ENCODE results near the gene CFAP20DC. TPM values are rescaled to one million over a fixed set of nuclear protein-coding genes. Genes with fewer than 3 reads are reported as not detected.

Gene CFAP20DC
- total RNA-seq, 2 donors from 2014 or later, result 0.33 to 1.0 TPM

GRCh38 chr3:58965865-58966264, 84.0 kb downstream of the CFAP20DC start:
- H3K27me3 ChIP-seq, result no peaks in the 10 kb centered on the region
- no peaks in the 10 kb centered on the region for H3K4me1 ChIP-seq
- no peak overlapping the region for H3K4me3 ChIP-seq
- TF ChIP-seq CTCF (IDR thresholded peaks at IDR 0.05), result no peak
- TF ChIP-seq POLR2A (IDR thresholded peaks at IDR 0.05), result no peak
- no peak overlapping the region for H3K27ac ChIP-seq
- no peak for ATAC-seq
- no peaks in the 10 kb centered on the region for H3K9me3 ChIP-seq
- 47 to 56% methylated on average over 2 of the region's 2 CpGs for WGBS, 2 donors
- intact Hi-C loops (cut with DNase I), result no loop called here
- H3K36me3 ChIP-seq (replicated peaks in 1 of 2; ENCODE audit: insufficient read depth in 1 of 2, low read depth in 2 of 2), result no peaks in the 10 kb centered on the region
- DNase-seq, result no peak

GRCh38 chr3:58963928-58964503, 85.8 kb downstream of the CFAP20DC start:
- Histone ChIP-seq H3K4me3 (no peak overlapping the region), H3K9me3 (no peaks in the 10 kb centered on the region), H3K27ac (no peak overlapping the region), H3K36me3 (replicated peaks in 1 of 2; ENCODE audit: insufficient read depth in 1 of 2, low read depth in 2 of 2) (no peaks in the 10 kb centered on the region), H3K27me3 (no peaks in the 10 kb centered on the region), H3K4me1 (no peaks in the 10 kb centered on the region)
- 24 to 37% methylated on average over 2 of the region's 2 CpGs for WGBS, 2 donors
- TF ChIP-seq CTCF (IDR thresholded peaks at IDR 0.05) (no peak), POLR2A (IDR thresholded peaks at IDR 0.05) (no peak)
- intact Hi-C loops (cut with DNase I), result no loop called here
- ATAC-seq (no peak), DNase-seq (peak in 1 of 4 donors; percentile 5)

GRCh38 chr3:58962816-58963215, 87.0 kb downstream of the CFAP20DC start:
- H3K4me3 ChIP-seq, result no peak overlapping the region
- H3K36me3 ChIP-seq (replicated peaks in 1 of 2; ENCODE audit: insufficient read depth in 1 of 2, low read depth in 2 of 2), result no peaks in the 10 kb centered on the region
- no peak overlapping the region for H3K27ac ChIP-seq
- WGBS, 2 donors, result 93 to 97% methylated on average over 3 of the region's 3 CpGs
- no peak for ATAC-seq
- TF ChIP-seq POLR2A (IDR thresholded peaks at IDR 0.05) (no peak), CTCF (IDR thresholded peaks at IDR 0.05) (no peak)
- DNase-seq, result no peak
- no peaks in the 10 kb centered on the region for H3K27me3 ChIP-seq
- intact Hi-C loops (cut with DNase I), result no loop called here
- no peaks in the 10 kb centered on the region for H3K9me3 ChIP-seq
- H3K4me1 ChIP-seq, result no peaks in the 10 kb centered on the region

DNA sequence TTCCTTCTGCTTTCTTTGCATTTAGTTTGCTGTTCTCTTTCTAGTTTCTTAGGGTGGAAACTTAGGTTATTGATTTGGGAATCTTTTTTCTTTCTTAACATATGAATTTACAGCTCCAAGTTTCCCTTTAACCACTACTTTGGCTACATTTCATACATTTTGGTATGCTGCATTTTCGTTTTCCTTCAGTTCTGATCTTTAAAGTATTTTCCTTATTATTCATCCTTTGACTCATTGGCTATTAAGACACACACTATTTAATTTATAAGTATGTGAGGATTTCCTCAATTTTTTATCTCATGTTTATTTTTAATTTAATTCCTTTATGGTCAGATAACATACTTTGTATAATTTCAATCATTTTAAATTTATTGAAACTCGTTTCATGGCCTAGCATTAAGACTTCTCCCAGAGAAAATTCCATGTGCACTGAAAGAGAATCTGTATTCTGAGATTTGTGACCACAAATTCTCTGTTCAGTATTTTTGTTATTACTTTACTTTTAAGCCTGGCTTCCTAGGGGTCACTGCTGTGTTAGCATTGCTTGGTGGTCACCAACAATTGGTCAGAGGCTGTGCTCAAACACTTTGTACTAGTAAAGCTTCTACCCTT, 87.7 kb downstream of the CFAP20DC start:
- no peak overlapping the region for H3K4me3 ChIP-seq
- H3K27ac ChIP-seq, result no peak overlapping the region
- no peaks in the 10 kb centered on the region for H3K27me3 ChIP-seq
- ATAC-seq (no peak), DNase-seq (no peak)
- no peaks in the 10 kb centered on the region for H3K9me3 ChIP-seq
- intact Hi-C loops (cut with DNase I), result no loop called here
- H3K4me1 ChIP-seq, result no peaks in the 10 kb centered on the region
- whole genome bisulfite sequencing, 2 donors, result 68 to 74% methylated on average over 2 of the region's 2 CpGs
- no peak for TF ChIP-seq CTCF (IDR thresholded peaks at IDR 0.05)
- no peak for TF ChIP-seq POLR2A (IDR thresholded peaks at IDR 0.05)
- no peaks in the 10 kb centered on the region for H3K36me3 ChIP-seq (replicated peaks in 1 of 2; ENCODE audit: insufficient read depth in 1 of 2, low read depth in 2 of 2)

DNA sequence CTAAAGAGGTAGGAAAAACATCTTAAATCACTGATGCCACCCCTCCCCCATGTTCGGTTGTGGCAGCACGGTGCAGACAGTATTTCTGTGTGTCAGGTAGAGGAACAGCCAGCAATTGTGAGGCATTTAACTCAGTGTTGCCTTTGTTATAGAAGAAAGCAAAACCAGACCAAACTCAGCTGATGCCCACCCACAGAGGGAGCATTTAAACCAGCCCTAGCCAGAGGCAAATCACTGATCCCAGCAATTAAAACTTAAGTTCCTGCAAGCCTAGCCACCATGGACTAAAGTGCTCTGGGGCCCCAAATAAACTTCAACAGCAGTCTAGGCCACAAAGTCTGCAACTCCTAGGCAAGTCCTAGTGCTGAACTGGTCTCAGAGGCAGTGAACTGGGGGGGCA, 94.5 kb downstream of the CFAP20DC start:
- TF ChIP-seq CTCF (IDR thresholded peaks at IDR 0.05), result no peak
- TF ChIP-seq POLR2A (IDR thresholded peaks at IDR 0.05), result no peak
- Histone ChIP-seq H3K36me3 (replicated peaks in 1 of 2; ENCODE audit: insufficient read depth in 1 of 2, low read depth in 2 of 2) (no peaks in the 10 kb centered on the region), H3K4me1 (no peaks in the 10 kb centered on the region), H3K9me3 (no peaks in the 10 kb centered on the region), H3K27me3 (no peaks in the 10 kb centered on the region), H3K4me3 (no peak overlapping the region), H3K27ac (no peak overlapping the region)
- no peak for DNase-seq
- intact Hi-C loops (cut with DNase I), result no loop called here
- WGBS, 2 donors, result 65 to 84% methylated on average over 2 of the region's 2 CpGs
- ATAC-seq, result no peak
